ENCODE data around the gene DGCR6.
"Not testable (repeated sequence)": the region's sequence is repeated elsewhere in the genome, so short reads cannot be mapped to it uniquely, and the experiment has no call there.

- not testable (repeated sequence) for TF ChIP-seq EZH2 (IDR thresholded peaks at IDR 0.05); POLR2AphosphoS5 (IDR thresholded peaks at IDR 0.05; ENCODE audit: borderline replicate concordance, low read depth, low read length)
Observed at GRCh38 chr22:18884465-18884864, 21.7 kb upstream of the DGCR6 start.

All from SK-N-MC (cell line).